Lower leg skin (tissue), 4 donors: ENCODE measurements around the gene CREB3L4. TPM values are rescaled to one million over a fixed set of nuclear protein-coding genes. Genes with fewer than 3 reads are reported as not detected.

Experiments used
- DNase-seq, 2 donors: peaks; one replicate each; pipeline ENCODE4 v3.0.0-alpha.2; 2019; ENCODE audit warnings: low spot score in 2 of 2
- H3K4me3 ChIP-seq: fragments of 200-600 bp; sonication (generic); 2 replicates; pipeline ENCODE4 v1.5.1; 2017; ENCODE audit warnings: mild to moderate bottlenecking, low read depth; ENCODE audit not compliant: poor library complexity, severe bottlenecking
- POLR2A ChIP-seq, 2 donors: fragments of 450-650 bp; IDR thresholded peaks; one replicate each; pipeline ENCODE4 v1.6.1; 2016 to 2017; ENCODE audit warnings: antibody characterized with exemption in 2 of 2, mild to moderate bottlenecking in 1 of 2, moderate library complexity in 1 of 2
- WGBS, 2 donors: methylation state at CpG; one replicate each; pipeline ENCODE4 v1.1.5; 2018; 5-methylcytosine and 5-hydroxymethylcytosine counted together
- intact Hi-C: fragments of 100-400 bp; cut with DNase I; formaldehyde crosslinking; loops from one replicate; pipeline ENCODE4 v1.15.0; 2023; ENCODE audit warnings: low total_unique reads
- total RNA-seq, 4 donors: library from RNA; depleted of rRNA; stranded (reverse); fragments of >200 nt; gene quantifications; one replicate each; pipeline ENCODE4 v1.1.0, GENCODE V29; 2016
- TF ChIP-seq, protein P1 (sequence below), 3 donors: fragments of 450-650 bp; IDR thresholded peaks; one replicate each; pipeline ENCODE4 v1.5.1; 2016; ENCODE audit warnings: antibody characterized with exemption in 3 of 3, mild to moderate bottlenecking in 3 of 3, moderate library complexity in 2 of 3

The CREB3L4 gene
- total RNA-seq, 4 donors from 2014 or later, result 18.7 to 25.5 (median 22.9) TPM

DNA sequence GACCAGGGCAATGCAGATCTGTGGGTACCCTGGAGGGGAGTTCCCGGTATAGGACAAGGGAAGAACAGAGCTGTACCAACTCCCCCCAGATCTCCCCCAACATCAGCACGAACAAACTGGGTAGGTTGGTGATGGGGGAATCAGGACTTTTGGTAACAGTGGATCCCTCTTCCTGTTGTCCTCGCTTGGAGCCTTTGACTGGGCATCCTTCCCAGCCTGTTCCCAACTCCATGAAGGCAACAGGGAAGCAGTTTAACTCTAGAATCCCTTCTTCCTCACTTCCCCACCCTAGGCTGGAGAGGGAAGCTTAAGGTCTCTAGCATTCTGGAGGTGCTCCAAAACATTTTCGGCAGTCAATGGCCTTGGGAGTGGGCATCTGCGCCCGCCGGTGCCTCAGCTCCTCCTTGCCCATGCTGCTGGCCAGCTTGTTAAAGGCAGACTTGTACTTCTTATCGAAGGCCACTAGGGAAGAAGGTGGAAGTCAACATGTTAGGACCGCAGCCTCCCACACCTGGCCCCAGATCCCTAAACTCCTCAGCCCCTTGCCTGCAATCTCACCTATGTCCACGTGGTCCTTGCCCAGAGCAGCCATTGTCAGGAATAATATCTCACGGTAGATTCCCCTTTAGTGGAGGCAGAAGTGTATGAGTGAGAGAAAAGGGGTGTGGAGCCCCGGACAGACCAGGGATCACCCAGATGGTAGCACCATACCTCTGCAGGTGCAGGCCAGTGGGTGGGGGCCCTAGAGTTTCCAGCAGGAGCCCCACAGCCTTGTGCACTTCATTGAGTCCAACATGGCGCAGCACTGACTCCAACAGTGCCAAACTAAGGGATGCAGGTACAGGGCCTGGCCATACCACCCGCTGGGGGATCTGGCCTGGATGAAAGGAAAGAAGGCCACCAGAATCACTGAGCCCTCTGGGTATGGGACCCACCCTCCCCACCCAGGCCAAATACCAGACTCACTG is 37.4 kb upstream of the CREB3L4 start:
- TF ChIP-seq, protein P1, sequence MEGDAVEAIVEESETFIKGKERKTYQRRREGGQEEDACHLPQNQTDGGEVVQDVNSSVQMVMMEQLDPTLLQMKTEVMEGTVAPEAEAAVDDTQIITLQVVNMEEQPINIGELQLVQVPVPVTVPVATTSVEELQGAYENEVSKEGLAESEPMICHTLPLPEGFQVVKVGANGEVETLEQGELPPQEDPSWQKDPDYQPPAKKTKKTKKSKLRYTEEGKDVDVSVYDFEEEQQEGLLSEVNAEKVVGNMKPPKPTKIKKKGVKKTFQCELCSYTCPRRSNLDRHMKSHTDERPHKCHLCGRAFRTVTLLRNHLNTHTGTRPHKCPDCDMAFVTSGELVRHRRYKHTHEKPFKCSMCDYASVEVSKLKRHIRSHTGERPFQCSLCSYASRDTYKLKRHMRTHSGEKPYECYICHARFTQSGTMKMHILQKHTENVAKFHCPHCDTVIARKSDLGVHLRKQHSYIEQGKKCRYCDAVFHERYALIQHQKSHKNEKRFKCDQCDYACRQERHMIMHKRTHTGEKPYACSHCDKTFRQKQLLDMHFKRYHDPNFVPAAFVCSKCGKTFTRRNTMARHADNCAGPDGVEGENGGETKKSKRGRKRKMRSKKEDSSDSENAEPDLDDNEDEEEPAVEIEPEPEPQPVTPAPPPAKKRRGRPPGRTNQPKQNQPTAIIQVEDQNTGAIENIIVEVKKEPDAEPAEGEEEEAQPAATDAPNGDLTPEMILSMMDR (IDR thresholded peaks at IDR 0.05), result no peak
- no peak for TF ChIP-seq POLR2A (IDR thresholded peaks at IDR 0.05)
- WGBS, 2 donors, result 85 to 88% methylated on average over 14 of the region's 14 CpGs
- no peak for DNase-seq
- H3K4me3 ChIP-seq, result no peak overlapping the region
- intact Hi-C loops, result no loop called here

DNA sequence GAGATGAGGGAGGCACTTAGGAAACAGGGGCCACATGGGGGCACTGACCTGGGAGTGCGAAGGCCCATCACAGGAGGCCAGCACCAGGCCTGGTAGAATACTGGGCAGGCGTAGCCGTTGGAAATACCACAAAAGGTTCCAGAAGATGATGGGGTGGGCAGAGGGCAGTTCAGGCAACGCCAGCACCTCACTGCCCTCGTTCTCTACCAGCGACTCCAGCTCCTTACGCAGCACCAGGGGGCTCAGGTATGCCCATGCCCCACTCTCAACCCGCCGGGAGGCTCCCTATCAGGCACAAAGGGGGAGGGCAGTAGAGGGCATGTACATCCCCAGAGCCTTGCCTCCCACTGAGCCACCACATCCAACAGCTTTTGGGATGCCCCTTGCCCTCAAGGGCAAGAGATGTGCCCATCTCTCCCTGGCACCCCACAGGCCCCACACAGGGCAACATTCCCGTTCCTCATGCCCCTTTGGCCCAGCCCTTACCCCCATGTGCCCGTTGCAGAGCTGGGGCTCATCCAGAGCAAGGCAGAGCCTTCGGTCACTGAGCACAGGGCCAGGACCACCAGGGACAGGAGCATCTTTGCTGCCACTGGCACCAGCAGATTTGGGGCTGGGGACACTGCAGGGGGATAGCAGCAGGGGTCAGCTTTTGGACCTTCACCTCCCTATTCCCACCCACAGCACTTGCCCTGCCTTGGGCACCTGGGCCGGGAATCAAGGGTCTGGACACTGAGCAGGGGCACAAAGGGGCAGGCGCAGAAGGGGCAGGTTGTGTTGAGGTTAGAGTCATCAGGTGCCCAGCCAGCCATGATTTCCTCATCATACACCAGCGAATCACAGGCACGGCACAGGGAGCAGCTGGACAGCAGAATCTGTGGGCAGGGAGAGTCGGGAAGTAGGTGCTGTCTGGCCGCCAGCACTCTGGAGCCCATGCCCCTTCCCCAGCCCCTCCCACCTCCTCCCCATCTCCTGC is 35.3 kb upstream of the CREB3L4 start:
- intact Hi-C loops, result no loop called here
- TF ChIP-seq, protein P1 (IDR thresholded peaks at IDR 0.05), result no peak
- no peak for TF ChIP-seq POLR2A (IDR thresholded peaks at IDR 0.05)
- 95% methylated on average over 18 of the region's 18 CpGs for WGBS, 2 donors
- no peak for DNase-seq
- no peak overlapping the region for H3K4me3 ChIP-seq

DNA sequence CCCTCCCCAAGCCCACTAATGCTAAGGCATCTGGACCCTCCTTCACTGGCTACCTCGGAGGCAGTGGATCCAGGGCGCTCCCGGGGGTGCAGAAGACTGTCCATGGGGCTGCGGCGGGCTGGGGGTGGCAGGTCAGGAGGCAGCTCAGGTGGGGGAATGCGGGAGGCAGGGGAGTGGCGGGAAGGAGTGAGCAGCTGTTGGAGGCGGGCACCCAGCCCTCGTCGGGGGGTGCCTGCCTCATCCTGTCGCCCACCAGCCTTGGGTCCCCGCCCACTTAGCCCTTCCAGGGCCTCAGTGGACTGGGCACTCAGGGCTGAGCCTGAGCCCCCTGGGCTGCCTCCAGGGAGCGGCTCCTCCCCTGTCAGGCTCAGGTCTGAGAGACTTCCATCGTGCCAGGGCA is 34.3 kb upstream of the CREB3L4 start:
- intact Hi-C loops, result no loop called here
- no peak for DNase-seq
- no peak for TF ChIP-seq POLR2A (IDR thresholded peaks at IDR 0.05)
- TF ChIP-seq, protein P1 (IDR thresholded peaks at IDR 0.05), result no peak
- H3K4me3 ChIP-seq, result no peak overlapping the region
- 88 to 93% methylated on average over 13 to 14 of the region's 14 CpGs for WGBS, 2 donors

DNA sequence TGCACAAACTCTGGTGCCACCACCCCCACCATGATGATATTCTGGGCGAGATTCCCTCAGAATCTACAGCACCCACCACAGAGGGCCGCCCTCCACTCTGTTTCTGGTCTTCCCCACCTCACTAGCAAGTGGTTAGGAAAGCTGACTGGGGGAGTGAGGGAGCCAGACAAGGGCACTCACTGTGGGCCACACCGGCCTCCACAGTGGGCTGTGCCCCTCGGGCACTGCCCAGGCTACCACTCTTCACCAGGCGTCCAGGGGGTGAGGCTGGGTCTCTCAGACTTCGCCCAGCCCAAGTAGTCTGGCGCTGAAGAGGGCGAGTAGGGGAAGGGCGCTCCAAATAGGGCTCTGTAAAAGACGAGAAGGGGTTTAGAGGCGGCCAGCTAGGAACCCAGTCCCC is 33.7 kb upstream of the CREB3L4 start:
- DNase-seq, result no peak
- 95 to 96% methylated on average over 11 of the region's 11 CpGs for WGBS, 2 donors
- intact Hi-C loops, result no loop called here
- no peak overlapping the region for H3K4me3 ChIP-seq
- TF ChIP-seq, protein P1 (IDR thresholded peaks at IDR 0.05), result no peak
- TF ChIP-seq POLR2A (IDR thresholded peaks at IDR 0.05), result no peak

DNA sequence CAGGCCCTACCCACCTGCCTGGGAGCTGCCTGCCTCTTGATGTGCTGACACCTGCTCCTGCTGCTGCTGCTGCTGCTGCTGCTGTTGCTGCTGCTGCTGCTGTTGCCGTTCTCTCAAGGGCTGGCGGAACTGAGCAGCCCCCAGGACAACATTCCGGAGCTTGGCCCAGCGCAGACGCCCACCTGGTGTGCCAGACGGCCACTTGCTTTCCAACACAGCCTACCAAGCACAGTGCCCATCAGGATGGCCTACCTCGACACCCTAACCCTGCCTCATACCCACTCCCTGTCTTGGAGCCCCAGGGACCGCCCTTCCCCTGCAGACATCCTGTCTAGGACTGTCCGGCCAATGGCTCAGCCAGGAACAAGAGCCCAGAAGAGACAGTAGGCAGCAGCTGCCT is 33.0 kb upstream of the CREB3L4 start:
- H3K4me3 ChIP-seq, result no peak overlapping the region
- no peak for DNase-seq

More for the DNA sequence above, 33.0 kb upstream of the CREB3L4 start:
- WGBS, 2 donors, result 95% methylated on average over 9 of the region's 9 CpGs
- intact Hi-C loops, result no loop called here
- TF ChIP-seq POLR2A (IDR thresholded peaks at IDR 0.05), result no peak
- TF ChIP-seq, protein P1 (IDR thresholded peaks at IDR 0.05), result no peak
